ENCODE measurements around the gene DLGAP1.

GRCh38 chr18:3631887-3632286, 823.2 kb downstream of the DLGAP1 start:
- TF ChIP-seq CTCF (IDR thresholded peaks at IDR 0.05) (no peak), EZH2 (IDR thresholded peaks at IDR 0.05; ENCODE audit: borderline replicate concordance, insufficient read depth, low read depth, low read length, poor library complexity, severe bottlenecking) (no peak)
